ENCODE results near the gene COMMD2. TPM values are rescaled to one million over a fixed set of nuclear protein-coding genes. Genes with fewer than 3 reads are reported as not detected.

COMMD2 gene
- total RNA-seq (2013; cell fraction: nucleolus; rRNA removed) = 48.0 and 55.7 TPM in 2 replicates
- total RNA-seq (2014; rRNA removed) (27.3 and 30.5 TPM in 2 replicates), total RNA-seq (2014; rRNA removed; fragmentation: Illumina TruSeq; extraction: Trizol) (27.0 and 27.9 TPM in 2 replicates), total RNA-seq (2021) (34.6 and 36.3 TPM in 2 replicates), polyA plus RNA-seq (2011; rRNA removed) (46.8 and 65.7 TPM in 2 replicates), polyA plus RNA-seq (2014; fragmentation: Illumina TruSeq; extraction: Trizol) (54.9 and 70.4 TPM in 2 replicates), polyA plus RNA-seq (2014; fragmentation: Nextera tagmentation; extraction: Ambion mirVana) (10 to 100 TPM; 59.4 to 97.0 TPM), polyA plus RNA-seq (2014; rRNA removed) (18.6 and 23.0 TPM in 2 replicates), polyA plus RNA-seq (2016; fragmentation: Nextera tagmentation; extraction: Ambion mirVana) (10 to 100 TPM; 61.1 to 65.7 TPM), polyA minus RNA-seq (2011; rRNA and poly(A)+ RNA removed) (16.4 and 18.9 TPM in 2 replicates), Bru-seq, nascent RNA (percentile 92 among the genes with signal in this experiment), BruChase-seq, experiment 1, labeled RNA remaining after a 6-hour chase (percentile 90 among the genes with signal in this experiment), BruChase-seq, experiment 2, labeled RNA remaining after a 2-hour chase (percentile 91 among the genes with signal in this experiment)
- polyA plus RNA-seq (2011; ENCODE audit: low read depth) = 9.2 TPM
- 22.3 and 31.5 TPM in 2 replicates for polyA plus RNA-seq (2011; cell fraction: cytosol; rRNA removed)
- 6.3 and 9.5 TPM in 2 replicates for polyA plus RNA-seq (2011; cell fraction: nucleus; rRNA removed)
- 13.3 and 15.9 TPM in 2 replicates for polyA plus RNA-seq (2012)
- 4.8 and 6.2 TPM in 2 replicates for polyA minus RNA-seq (2011; cell fraction: cytosol; rRNA and poly(A)+ RNA removed)
- 6.9 and 13.2 TPM in 2 replicates for polyA minus RNA-seq (2011; cell fraction: nucleus; rRNA and poly(A)+ RNA removed)
- long read RNA-seq, experiment 1, transcript COMMD2-203 (5 exons, 3,706 nt) = major isoform, 44 of 46 reads
- long read RNA-seq, experiment 1, partial matches to known transcripts = 0 of 46 reads
- long read RNA-seq, experiment 1, other reads (novel, unspliced or antisense) = 2 of 46 reads
- long read RNA-seq, experiment 2, transcript COMMD2-203 (5 exons, 3,706 nt) = major isoform, 210 of 243 reads
- long read RNA-seq, experiment 2, transcript COMMD2-207 (6 exons, 885 nt) = minor isoform, 6 of 243 reads
- long read RNA-seq, experiment 2, transcript COMMD2-201 (4 exons, 739 nt) = minor isoform, 5 of 243 reads
- long read RNA-seq, experiment 2, partial matches to known transcripts = 4 of 243 reads
- long read RNA-seq, experiment 2, other reads (novel, unspliced or antisense) = 14 of 243 reads

GRCh38 chr3:149752051-149752787 lies at the start of gene COMMD2:
Gene COMMD2 (minus strand): TSS chr3:149752489. CDS start chr3:149752444, 45 bp downstream.
- H3K4me2 ChIP-seq (ENCODE audit: control insufficient read depth, insufficient read depth) = peak within 1 kb of the TSS; percentile 87
- peak within 1 kb of the TSS; percentile 89 for H2AFZ ChIP-seq (ENCODE audit: control insufficient read depth, low read depth, low read length)
- H4K20me1 ChIP-seq (ENCODE audit: control insufficient read depth, insufficient read depth) = no peaks in the 10 kb centered on the region
- H3K27me3 ChIP-seq (replicated peaks in 1 of 2; ENCODE audit: control insufficient read depth in 2 of 2, insufficient read depth in 2 of 2, low read length in 1 of 2) = no peaks in the 10 kb centered on the region
- 2% methylated on average over 52 of the region's 52 CpGs for WGBS (ENCODE audit: insufficient coverage, insufficient replicate concordance, low lambda C conversion rate, missing lambda C conversion rate)
- DNase-seq (ENCODE audit: low read depth, low spot score) (peak; percentile 84), ATAC-seq (peak; percentile 100), FAIRE-seq (peak; percentile 94)
- ChIA-PET RAD21 (ENCODE audit: unreplicated experiment) (interaction anchor here (0.6 to 3.4 kb wide), 14 partner anchors 14 to 238 kb away, joined by 3 to 34 read pairs (median 4); partner anchors contain the start of gene WWTR1), POLR2A (interaction anchor here (0.6 to 1.2 kb wide), 8 partner anchors 13 to 1110 kb away, joined by 3 to 6 read pairs (median 3); partner anchors contain the start of gene RNF13), CTCF (interaction anchor here (0.7 to 4.7 kb wide), 27 partner anchors 12 to 256 kb away, joined by 3 to 49 read pairs (median 5); partner anchors contain the start of gene WWTR1), SMC1A (ENCODE audit: uncharacterized antibody, unreplicated experiment) (interaction anchor here (0.6 to 3.1 kb wide), 26 partner anchors 9 to 242 kb away, joined by 3 to 26 read pairs (median 5); partner anchors contain the start of genes RNF13 and WWTR1)
- peak within 1 kb of the TSS; percentile 79 for H3K9ac ChIP-seq (ENCODE audit: control insufficient read depth, insufficient read depth, low read length)
- intact Hi-C loops (cut with micrococcal nuclease; ENCODE audit: unreplicated experiment) (loop anchor here (1.0 to 2.0 kb wide), 3 partner anchors 61 to 240 kb away; partner anchors contain the start of gene RNF13), in situ Hi-C loops (cut with MboI) (no loop called here)
- BruUV-seq (replicated peaks) = TSS peak; percentile 86
- no peaks in the 10 kb centered on the region for H3K9me3 ChIP-seq (replicated peaks; ENCODE audit: control insufficient read depth, insufficient read depth, low read length)
- peaks cover 0 to 9% of the 10 kb centered on the region in 2 experiments; a peak in 2 of 4 replicates for H3K36me3 ChIP-seq (ENCODE audit: control insufficient read depth in 2 of 2, insufficient read depth in 2 of 2, low read length in 1 of 2)
- peak within 1 kb of the TSS; percentile 54 for H3K27ac ChIP-seq (ENCODE audit: control insufficient read depth, insufficient read depth)
- peak within 1 kb of the TSS; percentile 85 for H3K4me3 ChIP-seq
- peaks cover 6% of the 10 kb centered on the region for H3K79me2 ChIP-seq (ENCODE audit: control insufficient read depth, insufficient read depth, low read length)
- no peaks in the 10 kb centered on the region for H3K4me1 ChIP-seq (ENCODE audit: control insufficient read depth, insufficient read depth, low read length)
- TF ChIP-seq CBX3 (IDR thresholded peaks at IDR 0.05; ENCODE audit: borderline replicate concordance, low read depth) (no peak), SMAD1 (IDR thresholded peaks at IDR 0.05; ENCODE audit: low read depth, partially characterized antibody) (no peak), E4F1 (IDR thresholded peaks at IDR 0.05; ENCODE audit: borderline replicate concordance, partially characterized antibody) (peak; percentile 36), SIN3A (IDR thresholded peaks at IDR 0.05; ENCODE audit: low read depth, low read length) (peak; percentile 67; the same call in 1 of the 2 replicates), CTCF (IDR thresholded peaks at IDR 0.05 in 2 of 3, conservative IDR thresholded peaks at IDR 0.05 in 1 of 3; ENCODE audit: control insufficient read depth in 2 of 3, extremely low read depth in 1 of 3, insufficient read depth in 1 of 3, low read depth in 3 of 3, low read length in 3 of 3) (peak; percentile 21 to 47 (median 46); a peak in 5 of 6 replicates), SP1 (IDR thresholded peaks at IDR 0.05; ENCODE audit: low read depth, low read length) (peak; percentile 73), ASH2L (IDR thresholded peaks at IDR 0.05; ENCODE audit: borderline replicate concordance, low read depth) (peak; percentile 96; the same call in 1 of the 2 replicates), BRCA1 (IDR thresholded peaks at IDR 0.05; ENCODE audit: low read depth, low read length) (no peak), EGR1 (IDR thresholded peaks at IDR 0.05; ENCODE audit: borderline replicate concordance in 1 of 2, low read depth in 2 of 2, low read length in 2 of 2) (peak in 1 of 2 experiments; percentile 25; a peak in 2 of 3 replicates), SUPT20H (IDR thresholded peaks at IDR 0.05; ENCODE audit: borderline replicate concordance, control insufficient read depth, low read depth, low read length) (no peak)
